ENCODE results near the gene ATP8A2.

Gene ATP8A2

DNA sequence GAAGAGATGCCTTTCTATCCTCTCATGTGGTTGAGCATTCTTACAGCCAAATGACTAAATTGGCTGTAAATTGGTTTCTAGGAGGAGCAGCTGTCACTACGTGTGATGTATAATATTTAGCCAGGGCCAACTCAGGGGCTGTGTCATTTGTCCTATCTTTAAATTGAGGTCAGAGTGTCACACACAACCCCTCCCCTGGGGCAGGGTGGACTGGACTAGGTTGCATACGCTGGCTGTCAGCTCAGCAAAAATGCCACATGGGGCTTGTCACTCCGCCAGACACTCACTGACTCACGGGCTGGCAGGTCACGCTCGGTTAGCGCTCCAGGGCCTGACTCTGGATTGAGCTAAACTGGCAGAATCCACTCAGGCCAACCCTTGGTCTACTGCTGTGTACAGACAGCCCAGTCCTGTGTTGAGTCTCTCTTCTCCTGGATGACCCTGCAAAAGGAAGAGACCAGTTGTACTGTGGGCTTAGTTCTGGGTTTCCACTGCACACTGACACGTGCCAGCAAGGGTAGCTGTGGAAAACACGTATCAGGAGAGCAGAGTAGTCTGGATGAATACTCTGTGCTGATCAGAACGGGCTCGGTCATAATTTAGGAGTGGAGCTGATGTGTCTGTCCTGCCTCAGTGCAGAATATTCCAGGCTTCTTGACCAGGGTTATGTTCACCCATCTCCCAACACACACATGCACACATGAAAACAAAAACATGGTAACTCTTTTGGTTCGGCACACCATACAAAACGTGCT lies 650.9 kb downstream of the ATP8A2 start:
- Histone ChIP-seq H2AFZ (peak overlapping the region; percentile 48), H3K4me2 (ENCODE audit: low read length) (no peak overlapping the region), H3K9me3 (ENCODE audit: control insufficient read depth, low read length) (no peaks in the 10 kb centered on the region), H3K4me3 (ENCODE audit: low read depth, low read length) (no peak overlapping the region), H3K27ac (no peak overlapping the region), H3K36me3 (ENCODE audit: control insufficient read depth, insufficient read depth, low read length) (no peaks in the 10 kb centered on the region), H3K4me1 (peaks cover 6% of the 10 kb centered on the region), H3K9ac (no peak overlapping the region), H3K79me2 (no peaks in the 10 kb centered on the region), H3K27me3 (ENCODE audit: control insufficient read depth, insufficient read depth, low read length) (no peaks in the 10 kb centered on the region)
- TF ChIP-seq, protein P1, sequence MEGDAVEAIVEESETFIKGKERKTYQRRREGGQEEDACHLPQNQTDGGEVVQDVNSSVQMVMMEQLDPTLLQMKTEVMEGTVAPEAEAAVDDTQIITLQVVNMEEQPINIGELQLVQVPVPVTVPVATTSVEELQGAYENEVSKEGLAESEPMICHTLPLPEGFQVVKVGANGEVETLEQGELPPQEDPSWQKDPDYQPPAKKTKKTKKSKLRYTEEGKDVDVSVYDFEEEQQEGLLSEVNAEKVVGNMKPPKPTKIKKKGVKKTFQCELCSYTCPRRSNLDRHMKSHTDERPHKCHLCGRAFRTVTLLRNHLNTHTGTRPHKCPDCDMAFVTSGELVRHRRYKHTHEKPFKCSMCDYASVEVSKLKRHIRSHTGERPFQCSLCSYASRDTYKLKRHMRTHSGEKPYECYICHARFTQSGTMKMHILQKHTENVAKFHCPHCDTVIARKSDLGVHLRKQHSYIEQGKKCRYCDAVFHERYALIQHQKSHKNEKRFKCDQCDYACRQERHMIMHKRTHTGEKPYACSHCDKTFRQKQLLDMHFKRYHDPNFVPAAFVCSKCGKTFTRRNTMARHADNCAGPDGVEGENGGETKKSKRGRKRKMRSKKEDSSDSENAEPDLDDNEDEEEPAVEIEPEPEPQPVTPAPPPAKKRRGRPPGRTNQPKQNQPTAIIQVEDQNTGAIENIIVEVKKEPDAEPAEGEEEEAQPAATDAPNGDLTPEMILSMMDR (IDR thresholded peaks at IDR 0.05): no peak

DNA sequence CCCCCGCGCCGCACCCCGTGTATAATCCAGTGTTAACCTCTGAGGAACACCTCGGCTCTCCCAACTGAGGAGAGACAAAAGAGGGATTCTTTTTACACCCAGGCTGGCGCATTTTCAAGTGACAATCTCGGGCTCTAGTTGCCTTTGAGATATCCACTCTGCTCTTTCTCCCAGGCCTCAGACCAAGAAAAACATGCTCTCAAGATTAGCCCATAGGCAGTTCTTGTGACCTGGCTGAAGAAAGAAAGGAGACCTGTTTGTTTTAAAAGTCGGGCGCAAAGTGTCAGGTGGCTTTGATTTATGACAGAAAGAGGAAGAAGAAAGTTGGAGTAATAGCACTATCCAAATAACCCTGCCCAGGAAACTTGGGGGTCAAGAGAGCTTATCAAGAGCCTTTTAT lies 652.8 kb downstream of the ATP8A2 start:
- H3K27me3 ChIP-seq (ENCODE audit: control insufficient read depth, insufficient read depth, low read length): no peaks in the 10 kb centered on the region
- H3K9me3 ChIP-seq (ENCODE audit: control insufficient read depth, low read length): no peaks in the 10 kb centered on the region
- H3K9ac ChIP-seq: no peak overlapping the region
- H3K4me1 ChIP-seq: peaks cover 6% of the 10 kb centered on the region
- TF ChIP-seq, protein P1 (IDR thresholded peaks at IDR 0.05): no peak
- H3K4me2 ChIP-seq (ENCODE audit: low read length): no peak overlapping the region
- H3K4me3 ChIP-seq (ENCODE audit: low read depth, low read length): no peak overlapping the region
- H3K27ac ChIP-seq: no peak overlapping the region
- no peak overlapping the region for H2AFZ ChIP-seq
- H3K36me3 ChIP-seq (ENCODE audit: control insufficient read depth, insufficient read depth, low read length): no peaks in the 10 kb centered on the region
- H3K79me2 ChIP-seq: no peaks in the 10 kb centered on the region

DNA sequence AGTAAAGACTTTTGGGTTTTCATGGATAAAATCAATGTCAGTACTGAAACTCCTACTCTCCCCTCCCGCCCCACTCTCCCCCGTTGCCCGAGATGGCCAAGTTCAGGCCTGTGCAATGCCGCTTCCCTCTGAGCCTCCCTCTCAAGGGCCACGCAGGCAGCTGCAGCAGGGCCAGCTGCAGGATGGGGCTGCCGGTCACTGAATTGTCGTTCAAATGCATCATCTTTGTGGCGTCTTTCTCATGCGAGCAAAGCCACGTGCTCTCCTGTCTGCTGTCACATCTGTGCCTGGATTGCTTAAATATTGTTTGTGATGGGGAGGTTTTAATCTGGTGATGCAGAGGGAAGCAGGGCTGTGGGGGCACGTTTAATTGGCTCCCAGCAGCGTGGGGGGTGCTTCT lies 653.4 kb downstream of the ATP8A2 start:
- no peak overlapping the region for H2AFZ ChIP-seq
- TF ChIP-seq, protein P1 (IDR thresholded peaks at IDR 0.05): no peak
- H3K9me3 ChIP-seq (ENCODE audit: control insufficient read depth, low read length): no peaks in the 10 kb centered on the region
- H3K4me1 ChIP-seq: peaks cover 6% of the 10 kb centered on the region
- no peaks in the 10 kb centered on the region for H3K27me3 ChIP-seq (ENCODE audit: control insufficient read depth, insufficient read depth, low read length)
- no peak overlapping the region for H3K9ac ChIP-seq
- H3K4me3 ChIP-seq (ENCODE audit: low read depth, low read length): no peak overlapping the region
- H3K79me2 ChIP-seq: no peaks in the 10 kb centered on the region
- H3K4me2 ChIP-seq (ENCODE audit: low read length): no peak overlapping the region
- no peaks in the 10 kb centered on the region for H3K36me3 ChIP-seq (ENCODE audit: control insufficient read depth, insufficient read depth, low read length)
- no peak overlapping the region for H3K27ac ChIP-seq

DNA sequence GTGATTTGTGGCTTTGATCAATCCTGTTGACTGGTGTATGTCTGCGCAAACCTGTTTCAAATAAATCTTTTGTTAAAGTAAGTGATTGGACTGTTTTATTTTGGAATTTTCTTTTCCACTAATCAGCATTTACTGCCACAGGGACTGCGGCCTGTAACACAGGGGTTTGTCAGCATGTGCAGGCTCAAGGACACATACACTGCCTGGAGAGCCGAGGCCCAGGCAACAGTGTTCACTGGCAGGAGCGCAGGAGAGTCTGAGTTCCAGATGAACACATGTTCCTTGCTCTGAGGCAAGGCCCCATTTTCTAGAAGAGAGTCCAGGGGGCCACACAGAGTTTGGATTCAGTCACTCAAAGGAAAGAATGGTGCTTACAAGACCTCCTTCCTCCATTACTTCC lies 654.0 kb downstream of the ATP8A2 start:
- Histone ChIP-seq H3K4me2 (ENCODE audit: low read length) (no peak overlapping the region), H3K4me1 (peaks cover 6% of the 10 kb centered on the region), H2AFZ (no peak overlapping the region), H3K9me3 (ENCODE audit: control insufficient read depth, low read length) (no peaks in the 10 kb centered on the region), H3K27me3 (ENCODE audit: control insufficient read depth, insufficient read depth, low read length) (no peaks in the 10 kb centered on the region), H3K9ac (no peak overlapping the region), H3K36me3 (ENCODE audit: control insufficient read depth, insufficient read depth, low read length) (no peaks in the 10 kb centered on the region), H3K27ac (no peak overlapping the region), H3K4me3 (ENCODE audit: low read depth, low read length) (no peak overlapping the region), H3K79me2 (no peaks in the 10 kb centered on the region)
- TF ChIP-seq, protein P1 (IDR thresholded peaks at IDR 0.05): no peak

DNA sequence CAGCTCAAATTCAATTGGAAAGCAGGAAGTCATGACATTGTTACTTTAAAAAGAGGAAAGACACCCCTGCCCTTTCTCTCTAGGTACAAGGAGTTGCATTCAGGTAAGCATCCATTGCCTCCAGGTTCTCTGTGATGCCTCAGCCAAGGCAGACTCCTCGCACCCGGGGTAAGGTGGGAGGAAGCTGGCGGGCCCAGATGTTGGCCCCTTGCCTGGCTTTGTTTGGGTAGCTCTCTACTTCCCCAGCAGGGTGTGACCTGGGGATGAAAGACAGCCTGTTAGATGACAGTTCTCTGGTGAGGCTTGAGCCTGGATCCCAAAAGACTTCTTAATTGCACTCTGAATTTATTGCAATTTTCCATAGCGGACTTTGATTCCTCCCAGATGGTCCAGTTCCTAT lies 654.4 kb downstream of the ATP8A2 start:
- Histone ChIP-seq H3K79me2 (no peaks in the 10 kb centered on the region), H3K27ac (no peak overlapping the region), H2AFZ (no peak overlapping the region), H3K27me3 (ENCODE audit: control insufficient read depth, insufficient read depth, low read length) (no peaks in the 10 kb centered on the region), H3K4me3 (ENCODE audit: low read depth, low read length) (no peak overlapping the region), H3K9me3 (ENCODE audit: control insufficient read depth, low read length) (no peaks in the 10 kb centered on the region), H3K36me3 (ENCODE audit: control insufficient read depth, insufficient read depth, low read length) (no peaks in the 10 kb centered on the region), H3K9ac (no peak overlapping the region), H3K4me2 (ENCODE audit: low read length) (no peak overlapping the region), H3K4me1 (peaks cover 6% of the 10 kb centered on the region)
- TF ChIP-seq, protein P1 (IDR thresholded peaks at IDR 0.05): no peak

Measured in parathyroid adenoma (tissue), 2 donors.